Mammary epithelial cell (primary cell): ENCODE results near the gene CDK5RAP3.
"Not testable (repeated sequence)": the region's sequence is repeated elsewhere in the genome, so short reads cannot be mapped to it uniquely, and the experiment has no call there.

ENCODE experiments used
- EZH2 ChIP-seq: IDR thresholded peaks from 2 replicates; pipeline ENCODE4 v1.6.1; 2012; ENCODE audit warnings: low read length, inconsistent platforms, borderline replicate concordance
- TF ChIP-seq, protein P1 (sequence below), 2 donors: IDR thresholded peaks in 1 of 2; conservative IDR thresholded peaks in 1 of 2; 2 replicates each; pipeline ENCODE4 v1.5.1; 2011 to 2012; ENCODE audit warnings: inconsistent platforms in 2 of 2, low read length in 2 of 2, mild to moderate bottlenecking in 2 of 2, control low read depth in 1 of 2, low read depth in 1 of 2; ENCODE audit not compliant: insufficient read depth in 1 of 2; ENCODE audit errors: extremely low read depth in 1 of 2

DNA sequence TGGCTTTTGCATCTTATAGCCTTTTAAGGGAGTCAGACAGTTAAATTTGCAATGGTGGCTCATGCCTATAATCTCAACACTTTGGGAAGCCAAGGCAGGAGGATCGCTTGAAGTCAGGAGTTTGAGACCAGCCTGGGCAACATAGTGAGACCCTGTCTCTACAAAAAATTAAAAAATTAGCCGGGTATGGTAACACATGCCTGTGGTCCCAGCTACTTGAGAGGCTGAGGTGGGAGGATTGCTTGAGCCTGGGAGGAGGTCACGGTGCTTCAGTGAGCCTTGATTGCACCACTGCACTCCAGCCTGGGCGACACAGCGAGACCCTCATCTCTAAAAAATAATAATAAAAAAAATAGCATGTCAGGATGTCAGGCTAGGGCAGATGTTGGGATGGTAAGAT lies 30.7 kb downstream of the CDK5RAP3 start:
- TF ChIP-seq, protein P1, sequence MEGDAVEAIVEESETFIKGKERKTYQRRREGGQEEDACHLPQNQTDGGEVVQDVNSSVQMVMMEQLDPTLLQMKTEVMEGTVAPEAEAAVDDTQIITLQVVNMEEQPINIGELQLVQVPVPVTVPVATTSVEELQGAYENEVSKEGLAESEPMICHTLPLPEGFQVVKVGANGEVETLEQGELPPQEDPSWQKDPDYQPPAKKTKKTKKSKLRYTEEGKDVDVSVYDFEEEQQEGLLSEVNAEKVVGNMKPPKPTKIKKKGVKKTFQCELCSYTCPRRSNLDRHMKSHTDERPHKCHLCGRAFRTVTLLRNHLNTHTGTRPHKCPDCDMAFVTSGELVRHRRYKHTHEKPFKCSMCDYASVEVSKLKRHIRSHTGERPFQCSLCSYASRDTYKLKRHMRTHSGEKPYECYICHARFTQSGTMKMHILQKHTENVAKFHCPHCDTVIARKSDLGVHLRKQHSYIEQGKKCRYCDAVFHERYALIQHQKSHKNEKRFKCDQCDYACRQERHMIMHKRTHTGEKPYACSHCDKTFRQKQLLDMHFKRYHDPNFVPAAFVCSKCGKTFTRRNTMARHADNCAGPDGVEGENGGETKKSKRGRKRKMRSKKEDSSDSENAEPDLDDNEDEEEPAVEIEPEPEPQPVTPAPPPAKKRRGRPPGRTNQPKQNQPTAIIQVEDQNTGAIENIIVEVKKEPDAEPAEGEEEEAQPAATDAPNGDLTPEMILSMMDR (conservative IDR thresholded peaks at IDR 0.05 in 1 of 2, IDR thresholded peaks at IDR 0.05 in 1 of 2; ENCODE audit: extremely low read depth in 1 of 2, insufficient read depth in 1 of 2, low read depth in 1 of 2, low read length in 2 of 2), result not testable (repeated sequence)
- TF ChIP-seq EZH2, result not testable (repeated sequence)
